SKM-1 (cell line): ENCODE measurements around the gene ULBP2.
"Not testable (repeated sequence)": the region's sequence is repeated elsewhere in the genome, so short reads cannot be mapped to it uniquely, and the experiment has no call there.

ENCODE experiments used
- DNase-seq: peaks from one replicate; lab custom pipeline; 2025; ENCODE audit not compliant: unreplicated experiment; lab: John Stamatoyannopoulos, UW

Gene ULBP2

GRCh38 chr6:149948616-149949015, 6.8 kb downstream of the ULBP2 start:
- no peak for DNase-seq

- no peak for DNase-seq
These were observed 8.6 kb downstream of the ULBP2 start for GRCh38 chr6:149950423-149950822.

GRCh38 chr6:149951096-149951495, 9.3 kb downstream of the ULBP2 start:
- DNase-seq, result no peak

GRCh38 chr6:149951626-149952025, 9.8 kb downstream of the ULBP2 start:
- DNase-seq, result no peak

- DNase-seq, result not testable (repeated sequence)
These were observed 11.6 kb downstream of the ULBP2 start for GRCh38 chr6:149953390-149953789.

- DNase-seq, result not testable (repeated sequence)
These were observed 12.1 kb downstream of the ULBP2 start for GRCh38 chr6:149953934-149954327.

- not testable (repeated sequence) for DNase-seq
These were observed 12.6 kb downstream of the ULBP2 start for GRCh38 chr6:149954328-149954983.

GRCh38 chr6:149954984-149955653, 13.3 kb downstream of the ULBP2 start:
- DNase-seq, result not testable (repeated sequence)

GRCh38 chr6:149955654-149956317, 14.0 kb downstream of the ULBP2 start:
- not testable (repeated sequence) for DNase-seq

GRCh38 chr6:149958124-149958523, 16.3 kb downstream of the ULBP2 start:
- not testable (repeated sequence) for DNase-seq

GRCh38 chr6:149959806-149960205, 18.0 kb downstream of the ULBP2 start:
- not testable (repeated sequence) for DNase-seq

GRCh38 chr6:149960488-149960887, 18.7 kb downstream of the ULBP2 start:
- no peak for DNase-seq

GRCh38 chr6:149961728-149962425, 20.1 kb downstream of the ULBP2 start:
- DNase-seq, result no peak

GRCh38 chr6:149962461-149963211, 20.8 kb downstream of the ULBP2 start:
- no peak for DNase-seq

GRCh38 chr6:149963212-149963461, 21.3 kb downstream of the ULBP2 start:
- DNase-seq, result no peak

GRCh38 chr6:149963462-149964307, 21.9 kb downstream of the ULBP2 start, which contains the start of gene ULBP1:
ULBP1 (plus strand) TSS chr6:149963943; CDS start chr6:149964050, 107 bp downstream.
- peak; percentile 51 for DNase-seq

- no peak for DNase-seq
These were observed 22.7 kb downstream of the ULBP2 start for GRCh38 chr6:149964308-149965193.

- DNase-seq, result no peak
These were observed 23.6 kb downstream of the ULBP2 start for GRCh38 chr6:149965194-149966020.
